Activated naive CD4-positive, alpha-beta T cell treated with anti-CD3 and anti-CD28 coated beads, Interleukin-2, amount 50 U/mL, for 16 hours (primary cell): ENCODE results near the gene PCYOX1L.

Source experiments
- DNase-seq: peaks from one replicate; pipeline ENCODE4 v3.0.0-alpha.2; 2020

The PCYOX1L gene

GRCh38 chr5:149409268-149409948 lies 51.6 kb downstream of the PCYOX1L start:
- no peak for DNase-seq

GRCh38 chr5:149410071-149410470 lies 52.2 kb downstream of the PCYOX1L start:
- no peak for DNase-seq

GRCh38 chr5:149410721-149411432 lies 53.0 kb downstream of the PCYOX1L start:
- no peak for DNase-seq

GRCh38 chr5:149411738-149412519 lies 54.1 kb downstream of the PCYOX1L start:
- no peak for DNase-seq

GRCh38 chr5:149412783-149413476 lies 55.1 kb downstream of the PCYOX1L start:
- DNase-seq: no peak

- DNase-seq: no peak
These were observed 55.8 kb downstream of the PCYOX1L start for GRCh38 chr5:149413477-149414210.

- no peak for DNase-seq
These were observed 56.7 kb downstream of the PCYOX1L start for GRCh38 chr5:149414405-149415065.

- no peak for DNase-seq
These were observed 57.5 kb downstream of the PCYOX1L start for GRCh38 chr5:149415066-149415967.

- no peak for DNase-seq
These were observed 59.3 kb downstream of the PCYOX1L start for GRCh38 chr5:149416987-149417710.

- no peak for DNase-seq
These were observed 60.0 kb downstream of the PCYOX1L start for GRCh38 chr5:149417711-149418368.

- no peak for DNase-seq
These were observed 61.2 kb downstream of the PCYOX1L start for GRCh38 chr5:149418910-149419531.
